ENCODE results near the gene LHFPL6. TPM values are rescaled to one million over a fixed set of nuclear protein-coding genes. Genes with fewer than 3 reads are reported as not detected.

Gene LHFPL6
- total RNA-seq = 0.45 and 0.84 TPM in 2 replicates

- intact Hi-C loops (cut with micrococcal nuclease) = loop anchor here (2.0 to 5.0 kb wide), 2 partner anchors 52 to 565 kb away; partner anchors contain the start of genes COG6, NHLRC3 and PROSER1
Measured at GRCh38 chr13:39602614-39603366, at the start of gene LHFPL6. Gene LHFPL6 (minus strand): TSS chr13:39603193.

DNA sequence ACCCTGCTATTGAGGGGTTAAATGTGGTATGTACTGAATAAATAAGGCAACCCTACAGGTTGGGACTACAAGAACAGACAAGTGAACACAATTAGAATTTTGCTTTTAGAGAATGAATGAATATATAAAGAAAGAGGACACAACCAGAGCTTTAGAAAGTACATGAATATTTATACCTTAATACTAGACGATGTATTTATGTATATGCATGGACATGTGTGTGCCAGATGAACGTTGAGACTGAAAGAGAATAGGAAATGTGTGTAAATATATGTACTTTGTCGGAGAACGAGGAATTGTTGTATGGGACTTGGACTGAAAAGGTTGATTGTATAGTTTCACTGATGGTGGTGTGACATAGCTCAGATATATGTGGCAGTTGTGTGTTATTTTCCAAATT is 43.1 kb upstream of the LHFPL6 start:
- intact Hi-C loops (cut with micrococcal nuclease) = no loop called here

- intact Hi-C loops (cut with micrococcal nuclease) = no loop called here
Measured at GRCh38 chr13:39641645-39642044, 38.7 kb upstream of the LHFPL6 start.

DNA sequence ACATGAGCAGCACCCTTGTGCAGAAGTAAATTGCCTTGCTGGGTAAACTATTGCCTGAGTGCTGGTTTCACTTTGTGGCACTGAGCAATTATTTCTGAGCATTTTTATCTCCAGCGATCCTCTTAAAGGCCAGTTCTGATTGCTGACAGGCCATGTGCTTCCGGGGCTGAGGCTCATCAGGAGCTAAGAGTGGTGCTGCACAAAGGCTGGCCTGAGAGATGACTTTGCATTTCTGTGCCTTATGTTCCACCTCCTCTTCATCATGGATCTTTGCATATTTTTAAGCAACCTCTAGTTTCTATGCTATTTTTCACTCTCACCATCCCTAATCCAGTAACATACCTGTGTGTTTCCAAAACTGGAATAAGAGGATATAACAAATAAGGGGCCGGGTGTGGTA is 34.9 kb upstream of the LHFPL6 start:
- intact Hi-C loops (cut with micrococcal nuclease) = no loop called here

- intact Hi-C loops (cut with micrococcal nuclease) = no loop called here
Measured at GRCh38 chr13:39635564-39635963, 32.6 kb upstream of the LHFPL6 start.

DNA sequence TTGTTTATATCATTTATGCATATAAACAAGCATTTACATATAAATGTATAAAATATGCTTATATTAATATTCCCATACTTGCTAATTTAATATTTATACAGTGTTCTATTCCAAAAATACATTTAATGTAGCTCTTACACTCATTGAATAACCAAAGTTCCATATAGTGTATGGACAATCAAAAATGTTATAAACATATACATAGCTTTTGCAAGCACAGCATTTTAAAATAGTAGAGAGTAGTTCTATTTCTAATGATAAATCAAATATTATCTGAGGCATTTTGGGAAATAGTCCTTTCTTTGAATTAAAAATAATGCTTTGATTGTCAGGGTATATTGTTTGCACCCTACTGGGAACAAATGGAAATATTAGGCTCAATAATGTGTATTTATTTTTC is 30.0 kb upstream of the LHFPL6 start:
- intact Hi-C loops (cut with micrococcal nuclease) = no loop called here

GRCh38 chr13:39631307-39631706 is 28.3 kb upstream of the LHFPL6 start:
- intact Hi-C loops (cut with micrococcal nuclease) = no loop called here

DNA sequence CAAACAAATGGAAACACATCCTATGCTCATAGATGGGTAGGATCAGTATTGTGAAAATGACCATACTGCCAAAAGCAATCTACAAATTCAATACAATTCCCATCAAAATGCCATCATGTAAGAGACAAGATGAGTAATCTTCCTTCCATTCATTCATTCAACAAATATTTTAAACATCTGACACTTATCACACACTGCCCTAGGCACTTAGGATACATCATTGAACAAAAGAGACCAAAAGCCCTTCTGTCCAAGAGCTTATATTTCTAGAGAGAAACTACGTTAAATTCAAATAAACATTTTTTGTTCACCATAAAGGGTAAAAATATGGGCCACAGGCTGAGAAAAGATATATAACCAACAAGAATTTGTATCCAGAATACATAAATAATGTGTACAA is 20.5 kb upstream of the LHFPL6 start:
- intact Hi-C loops (cut with micrococcal nuclease) = no loop called here

DNA sequence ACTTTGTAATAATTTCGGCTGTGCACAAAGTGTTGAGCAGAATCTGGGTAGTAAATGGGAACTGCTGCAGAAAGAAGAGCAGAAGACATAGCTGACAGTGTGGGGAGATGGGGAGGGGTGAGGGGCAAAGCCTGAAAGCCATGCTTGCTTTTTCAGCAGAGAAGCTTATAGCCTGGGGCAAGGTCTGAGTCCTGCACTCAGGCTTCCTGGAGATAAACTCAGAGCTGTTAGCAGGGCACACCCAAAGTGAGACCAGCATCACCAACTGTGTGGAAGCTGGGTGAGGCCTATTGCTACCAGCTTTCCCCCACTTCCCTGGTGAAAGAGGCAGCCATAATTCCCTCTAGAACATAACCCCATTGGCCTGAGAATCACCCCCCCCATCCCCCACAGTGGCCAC is 15.6 kb upstream of the LHFPL6 start:
- intact Hi-C loops (cut with micrococcal nuclease) = loop anchor here (10.0 kb wide), 1 partner anchor 344 kb away; no protein-coding TSS in a partner anchor

- intact Hi-C loops (cut with micrococcal nuclease) = loop anchor here (1.0 to 10.0 kb wide), 3 partner anchors 341 to 565 kb away; no protein-coding TSS in a partner anchor
Measured at GRCh38 chr13:39616087-39616694, 13.2 kb upstream of the LHFPL6 start.

- intact Hi-C loops (cut with micrococcal nuclease) = loop anchor here (10.0 kb wide), 1 partner anchor 337 kb away; no protein-coding TSS in a partner anchor
Measured at GRCh38 chr13:39612023-39612637, 9.1 kb upstream of the LHFPL6 start.

DNA sequence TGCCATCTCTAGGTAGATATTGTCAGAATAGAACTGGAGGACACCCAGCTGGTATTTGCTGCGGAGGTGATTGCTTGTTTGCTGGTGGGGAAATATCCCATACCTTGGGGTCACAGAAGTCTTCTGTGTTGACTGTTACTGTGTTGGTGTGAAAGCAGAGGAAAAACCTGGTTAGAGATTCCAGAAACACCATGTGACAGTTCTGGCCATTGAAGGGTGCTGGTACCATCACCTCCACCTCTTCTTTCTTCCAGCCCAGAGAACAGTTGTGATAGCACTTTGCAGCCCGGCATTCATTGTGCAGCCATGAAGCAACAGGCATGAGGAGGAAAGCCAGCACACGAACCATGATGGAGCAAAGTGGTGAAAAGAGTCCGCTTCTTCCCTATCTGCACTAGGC is 4.9 kb upstream of the LHFPL6 start:
- intact Hi-C loops (cut with micrococcal nuclease) = no loop called here

DNA sequence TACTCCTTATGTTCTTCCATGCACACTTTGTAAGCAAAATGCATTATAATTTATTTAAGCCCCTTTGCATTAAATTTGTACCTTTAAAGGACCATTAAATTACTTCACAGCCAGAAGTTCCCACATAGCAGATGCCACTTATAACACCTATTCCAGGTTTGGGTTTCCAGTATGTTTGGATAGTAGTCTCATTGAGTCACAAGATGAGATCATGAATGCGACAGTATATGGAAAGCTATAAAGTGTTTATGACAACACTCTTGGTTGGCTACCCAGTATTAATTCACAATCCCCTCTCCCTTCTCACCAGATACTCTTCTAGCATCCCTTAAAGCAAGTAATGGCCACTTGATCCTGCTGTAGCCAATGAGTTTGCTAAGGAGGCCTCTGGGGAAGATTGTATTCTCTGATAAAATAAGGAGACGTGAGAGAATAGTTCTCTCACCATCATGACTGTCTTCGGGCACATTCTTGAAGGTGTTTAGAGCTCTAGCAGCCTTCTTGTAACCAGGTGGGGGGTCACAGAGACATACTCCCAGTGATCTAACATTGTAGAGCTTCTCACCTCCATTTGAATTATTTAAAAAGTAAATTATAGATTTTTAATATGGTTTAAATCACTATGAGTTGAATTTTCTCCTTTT is 2.8 kb upstream of the LHFPL6 start:
- intact Hi-C loops (cut with micrococcal nuclease) = no loop called here

DNA sequence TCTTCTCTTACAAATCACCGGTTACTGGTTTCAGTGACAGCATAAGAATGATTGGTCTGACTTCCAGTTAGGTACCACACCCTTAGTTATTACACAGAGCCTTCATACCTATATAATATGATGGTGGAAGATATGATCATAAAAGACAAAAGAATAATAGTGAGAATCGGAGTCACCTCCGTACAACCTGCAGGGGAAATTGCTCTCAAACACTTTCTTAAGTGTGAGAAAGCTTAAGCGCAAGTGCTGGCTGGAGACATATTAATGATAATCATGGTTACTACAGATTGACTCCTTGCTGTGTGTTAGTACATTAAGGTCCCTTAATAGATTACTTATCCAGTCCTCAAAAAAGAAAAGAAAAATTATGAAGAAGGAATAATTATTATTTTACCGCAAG is 1.8 kb upstream of the LHFPL6 start:
- intact Hi-C loops (cut with micrococcal nuclease) = loop anchor here (5.0 kb wide), 1 partner anchor 567 kb away; the partner anchor contains the start of genes NHLRC3 and PROSER1

- intact Hi-C loops (cut with micrococcal nuclease) = loop anchor here (2.0 to 5.0 kb wide), 2 partner anchors 51 to 566 kb away; partner anchors contain the start of genes COG6, NHLRC3 and PROSER1
Measured at GRCh38 chr13:39603424-39603947, 493 bp upstream of the LHFPL6 start.

DNA sequence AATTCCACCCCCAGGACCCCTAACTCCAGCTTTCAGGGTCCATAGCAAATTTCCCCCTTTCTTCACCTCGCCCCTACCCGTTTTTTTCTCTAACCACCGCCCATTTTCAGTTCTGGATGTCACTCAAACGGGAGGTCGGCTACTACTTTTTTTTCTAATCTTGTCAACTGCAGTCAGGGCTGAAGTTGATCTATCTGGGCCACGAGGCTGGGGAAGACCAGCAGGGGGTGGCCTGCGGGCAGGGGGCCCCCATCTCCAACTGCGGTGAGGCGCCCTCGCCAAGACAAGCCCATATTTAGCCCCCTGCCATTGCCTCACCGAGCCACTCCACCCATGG is 748 bp downstream of the LHFPL6 start:
- intact Hi-C loops (cut with micrococcal nuclease) = loop anchor here (2.0 to 5.0 kb wide), 2 partner anchors 53 to 565 kb away; partner anchors contain the start of genes COG6, NHLRC3 and PROSER1

DNA sequence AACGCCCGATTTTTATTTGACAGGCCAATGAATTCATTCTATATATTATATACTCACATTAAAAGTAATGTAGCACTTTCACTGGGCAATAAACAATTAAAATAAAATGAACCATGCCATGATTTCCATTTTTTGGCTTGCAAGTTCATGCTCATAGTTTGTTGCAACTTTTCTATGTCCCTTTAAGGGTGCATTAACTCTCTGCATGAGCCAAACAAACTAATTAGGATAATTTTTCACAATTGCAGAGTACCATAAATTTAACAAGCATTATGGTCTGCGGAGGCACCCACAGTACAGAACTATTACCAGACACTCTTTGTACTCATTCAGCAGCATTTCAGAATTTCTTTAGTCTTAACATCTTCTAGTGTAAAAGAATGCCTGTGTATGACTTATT is 1.4 kb downstream of the LHFPL6 start:
- intact Hi-C loops (cut with micrococcal nuclease) = loop anchor here (2.0 to 5.0 kb wide), 2 partner anchors 53 to 564 kb away; partner anchors contain the start of genes COG6, NHLRC3 and PROSER1

DNA sequence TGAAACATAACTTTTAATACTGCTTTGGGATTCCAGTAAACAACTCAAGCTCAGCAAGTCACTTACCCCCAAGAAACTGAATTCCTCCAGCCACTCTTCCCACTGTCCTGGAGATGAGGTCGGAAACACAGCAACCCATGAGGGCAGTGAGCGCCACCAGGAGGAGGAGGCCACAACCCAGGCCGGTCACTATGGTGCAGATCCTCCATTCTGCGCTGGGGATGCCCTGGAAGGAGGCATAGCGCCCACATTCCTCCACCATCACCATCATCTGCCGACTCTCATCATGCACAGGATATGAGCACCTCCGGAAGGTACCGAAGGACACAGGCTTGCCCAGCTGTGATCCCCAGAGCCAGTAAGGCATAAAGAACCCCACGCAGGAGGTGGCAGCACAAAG is 2.2 kb downstream of the LHFPL6 start:
- intact Hi-C loops (cut with micrococcal nuclease) = loop anchor here (5.0 kb wide), 1 partner anchor 563 kb away; the partner anchor contains the start of genes NHLRC3 and PROSER1

DNA sequence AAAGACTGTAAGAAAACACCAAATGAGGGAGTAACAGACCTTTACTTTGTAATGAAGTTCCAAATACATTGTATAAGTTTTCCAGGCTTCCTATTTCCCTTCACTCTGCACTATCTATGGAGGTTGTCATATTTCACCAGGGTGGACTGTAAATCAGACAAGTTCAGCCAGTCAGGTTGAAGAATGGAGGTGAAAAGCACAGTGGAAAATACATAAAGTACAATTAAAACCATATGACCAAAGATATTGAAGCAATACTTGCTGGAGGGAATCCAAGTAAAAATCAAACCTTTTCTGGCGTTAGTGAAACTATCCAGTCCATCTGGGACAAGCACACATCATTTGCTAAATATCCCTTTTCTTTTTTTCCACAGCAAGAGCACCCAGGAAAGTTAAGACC is 3.2 kb downstream of the LHFPL6 start:
- intact Hi-C loops (cut with micrococcal nuclease) = loop anchor here (5.0 kb wide), 1 partner anchor 563 kb away; the partner anchor contains the start of genes NHLRC3 and PROSER1

DNA sequence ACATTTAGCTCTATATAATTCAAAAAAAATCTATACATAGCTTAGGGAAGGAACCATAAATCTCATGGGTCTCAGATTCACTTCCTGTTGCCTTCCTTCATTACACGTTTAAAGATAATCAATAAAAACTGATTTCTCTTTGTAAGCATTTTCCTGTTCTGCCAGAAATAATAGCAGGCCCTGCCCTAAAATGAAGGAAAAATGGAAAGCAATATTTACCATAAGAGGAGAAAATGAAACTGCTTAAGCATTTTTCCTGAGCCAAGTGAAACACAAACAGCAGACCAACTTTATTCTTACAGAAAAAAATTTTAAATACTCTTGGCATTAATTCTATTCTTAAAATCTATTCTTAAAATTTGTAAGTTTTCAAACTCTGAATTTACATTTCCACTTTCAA is 4.0 kb downstream of the LHFPL6 start:
- intact Hi-C loops (cut with micrococcal nuclease) = no loop called here

GRCh38 chr13:39597838-39598237 is 5.2 kb downstream of the LHFPL6 start:
- intact Hi-C loops (cut with micrococcal nuclease) = no loop called here

Data from T-helper 2 cell treated with Interferon-gamma antibody and Interleukin-4, amounts not matched to agents 100 ng/mL and 5 ng/mL, for 36 hours (primary cell).